GM12864 (cell line): ENCODE results near the gene RAB29.
A peak's percentile ranks its signal among the peaks of the same experiment; 100 is the strongest.

Experiments
- DNase-seq: peaks from one replicate; pipeline ENCODE4 v3.0.0-alpha.2; 2011; ENCODE audit warnings: low read depth
- H3K4me3 ChIP-seq: 2 replicates; pipeline ENCODE4 v1.5.1; 2011; ENCODE audit warnings: mild to moderate bottlenecking, low read depth, low read length, control low read depth
- CTCF ChIP-seq: IDR thresholded peaks from 2 replicates; pipeline ENCODE4 v1.5.1; 2011; ENCODE audit warnings: low read depth, mild to moderate bottlenecking, moderate library complexity, low read length, control low read depth, inconsistent platforms; ENCODE audit errors: missing control alignments

RAB29 gene

GRCh38 chr1:205750138-205751035 is 24.9 kb downstream of the RAB29 start, which contains the start of gene NUCKS1:
Gene NUCKS1, minus strand, starts transcription at chr1:205750182. Its CDS starts 209 bp downstream, at chr1:205749973.
- peak within 1 kb of the TSS; percentile 68 for H3K4me3 ChIP-seq
- peak; percentile 98 for DNase-seq
- TF ChIP-seq CTCF, result no peak

GRCh38 chr1:205749234-205750137 is 25.8 kb downstream of the RAB29 start:
- no peak for TF ChIP-seq CTCF
- peak; percentile 73 for DNase-seq
- peak overlapping the region; percentile 68 for H3K4me3 ChIP-seq

GRCh38 chr1:205748403-205749233 is 26.7 kb downstream of the RAB29 start:
- DNase-seq, result peak; percentile 30
- no peak for TF ChIP-seq CTCF
- peak overlapping the region; percentile 68 for H3K4me3 ChIP-seq

GRCh38 chr1:205746757-205747412 is 28.4 kb downstream of the RAB29 start:
- H3K4me3 ChIP-seq, result peak overlapping the region; percentile 38
- no peak for TF ChIP-seq CTCF
- no peak for DNase-seq

- DNase-seq, result no peak
- H3K4me3 ChIP-seq, result no peak overlapping the region
- TF ChIP-seq CTCF, result no peak
Observed at GRCh38 chr1:205744403-205744802, 30.9 kb downstream of the RAB29 start.

GRCh38 chr1:205743977-205744376 is 31.3 kb downstream of the RAB29 start:
- DNase-seq, result no peak
- TF ChIP-seq CTCF, result no peak
- no peak overlapping the region; the same call in 1 of the 2 replicates for H3K4me3 ChIP-seq
